ENCODE data around the gene KRT82. TPM values are rescaled to one million over a fixed set of nuclear protein-coding genes. Genes with fewer than 3 reads are reported as not detected.

KRT82 gene
- total RNA-seq, 1 donor from 2014 or later, result not detected

- ATAC-seq (peak; percentile 47 to 56), DNase-seq (no peak)
- Histone ChIP-seq H3K27ac (no peak overlapping the region), H3K36me3 (no peaks in the 10 kb centered on the region), H3K4me1 (no peaks in the 10 kb centered on the region), H3K4me3 (no peak overlapping the region), H3K9me3 (no peaks in the 10 kb centered on the region), H3K27me3 (ENCODE audit: low read depth) (peaks cover 23% of the 10 kb centered on the region)
- intact Hi-C loops (cut with DNase I), result no loop called here
- TF ChIP-seq CTCF (IDR thresholded peaks at IDR 0.05), result no peak
Observed at GRCh38 chr12:52359621-52360061, 46.5 kb downstream of the KRT82 start.

GRCh38 chr12:52358575-52359350, 47.4 kb downstream of the KRT82 start:
- H3K4me1 ChIP-seq, result no peaks in the 10 kb centered on the region
- TF ChIP-seq CTCF (IDR thresholded peaks at IDR 0.05), result no peak
- no peak for DNase-seq
- no peak overlapping the region for H3K27ac ChIP-seq
- H3K9me3 ChIP-seq, result no peaks in the 10 kb centered on the region
- peaks cover 18% of the 10 kb centered on the region for H3K27me3 ChIP-seq (ENCODE audit: low read depth)
- no peak overlapping the region for H3K4me3 ChIP-seq
- no peaks in the 10 kb centered on the region for H3K36me3 ChIP-seq
- intact Hi-C loops (cut with DNase I), result no loop called here
- no peak for ATAC-seq

- Histone ChIP-seq H3K27me3 (ENCODE audit: low read depth) (peaks cover 18% of the 10 kb centered on the region), H3K9me3 (no peaks in the 10 kb centered on the region), H3K4me1 (peaks cover 3% of the 10 kb centered on the region), H3K4me3 (no peak overlapping the region), H3K27ac (no peak overlapping the region), H3K36me3 (no peaks in the 10 kb centered on the region)
- no peak for TF ChIP-seq CTCF (IDR thresholded peaks at IDR 0.05)
- intact Hi-C loops (cut with DNase I), result no loop called here
- DNase-seq, result no peak
- ATAC-seq, result no peak
Observed at GRCh38 chr12:52356762-52357580, 49.2 kb downstream of the KRT82 start.

- ATAC-seq (peak in 1 of 2 donors; percentile 2), DNase-seq (no peak)
- peaks cover 7% of the 10 kb centered on the region for H3K4me1 ChIP-seq
- intact Hi-C loops (cut with DNase I), result no loop called here
- no peaks in the 10 kb centered on the region for H3K36me3 ChIP-seq
- H3K9me3 ChIP-seq, result no peaks in the 10 kb centered on the region
- no peak overlapping the region for H3K4me3 ChIP-seq
- peaks cover 18% of the 10 kb centered on the region for H3K27me3 ChIP-seq (ENCODE audit: low read depth)
- TF ChIP-seq CTCF (IDR thresholded peaks at IDR 0.05), result no peak
- no peak overlapping the region for H3K27ac ChIP-seq
Observed at GRCh38 chr12:52356031-52356761, 49.9 kb downstream of the KRT82 start.

GRCh38 chr12:52355176-52355575, 51.0 kb downstream of the KRT82 start:
- no peak for DNase-seq
- no peak for ATAC-seq
- intact Hi-C loops (cut with DNase I), result no loop called here
- Histone ChIP-seq H3K36me3 (no peaks in the 10 kb centered on the region), H3K9me3 (no peaks in the 10 kb centered on the region), H3K4me1 (peaks cover 7% of the 10 kb centered on the region), H3K4me3 (no peak overlapping the region), H3K27ac (no peak overlapping the region), H3K27me3 (ENCODE audit: low read depth) (peaks cover 18% of the 10 kb centered on the region)
- TF ChIP-seq CTCF (IDR thresholded peaks at IDR 0.05), result no peak
